ENCODE measurements around the gene IMPA2. TPM values are rescaled to one million over a fixed set of nuclear protein-coding genes. Genes with fewer than 3 reads are reported as not detected.

Gene IMPA2
- total RNA-seq, 4 donors from 2014 or later, result 39.5 to 62.7 (median 43.3) TPM

DNA sequence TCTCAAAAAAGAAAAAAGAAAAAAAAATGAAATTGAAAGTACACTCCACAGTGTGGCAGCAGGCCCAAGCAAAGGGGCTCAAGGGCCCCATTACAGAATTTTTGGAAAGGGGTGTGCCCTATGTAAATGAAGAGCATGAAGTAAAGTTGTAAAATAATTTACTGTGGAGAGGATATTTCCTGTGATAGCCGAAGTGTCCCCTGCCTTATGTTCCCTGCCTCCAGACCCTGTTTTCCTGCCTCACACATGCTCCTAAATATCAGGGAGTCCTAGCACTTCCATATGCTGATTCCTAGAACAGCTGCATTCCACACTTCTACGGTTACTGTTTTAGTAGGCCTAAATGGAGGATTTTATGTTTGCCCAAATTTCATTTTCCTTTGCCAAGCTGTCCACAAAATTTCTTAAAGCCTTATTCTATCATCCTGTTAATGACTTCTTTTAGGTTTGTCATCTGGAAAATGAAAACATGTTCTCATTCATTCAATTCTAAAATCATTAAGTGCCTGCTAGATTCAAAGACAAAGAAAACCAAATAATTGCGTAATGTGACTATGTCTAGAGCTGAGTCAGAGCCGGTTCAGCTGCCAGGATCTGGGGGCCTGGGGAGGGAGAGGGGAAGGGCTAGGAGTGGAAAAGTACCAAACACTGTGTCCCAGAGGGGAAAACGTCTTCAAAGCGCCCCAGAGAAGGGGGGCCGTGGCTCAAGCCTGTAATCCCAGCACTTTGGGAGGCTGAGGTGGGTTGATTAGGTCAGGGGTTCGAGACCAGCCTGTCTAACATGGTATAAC is 25.9 kb upstream of the IMPA2 start:
- TF ChIP-seq, protein P1, sequence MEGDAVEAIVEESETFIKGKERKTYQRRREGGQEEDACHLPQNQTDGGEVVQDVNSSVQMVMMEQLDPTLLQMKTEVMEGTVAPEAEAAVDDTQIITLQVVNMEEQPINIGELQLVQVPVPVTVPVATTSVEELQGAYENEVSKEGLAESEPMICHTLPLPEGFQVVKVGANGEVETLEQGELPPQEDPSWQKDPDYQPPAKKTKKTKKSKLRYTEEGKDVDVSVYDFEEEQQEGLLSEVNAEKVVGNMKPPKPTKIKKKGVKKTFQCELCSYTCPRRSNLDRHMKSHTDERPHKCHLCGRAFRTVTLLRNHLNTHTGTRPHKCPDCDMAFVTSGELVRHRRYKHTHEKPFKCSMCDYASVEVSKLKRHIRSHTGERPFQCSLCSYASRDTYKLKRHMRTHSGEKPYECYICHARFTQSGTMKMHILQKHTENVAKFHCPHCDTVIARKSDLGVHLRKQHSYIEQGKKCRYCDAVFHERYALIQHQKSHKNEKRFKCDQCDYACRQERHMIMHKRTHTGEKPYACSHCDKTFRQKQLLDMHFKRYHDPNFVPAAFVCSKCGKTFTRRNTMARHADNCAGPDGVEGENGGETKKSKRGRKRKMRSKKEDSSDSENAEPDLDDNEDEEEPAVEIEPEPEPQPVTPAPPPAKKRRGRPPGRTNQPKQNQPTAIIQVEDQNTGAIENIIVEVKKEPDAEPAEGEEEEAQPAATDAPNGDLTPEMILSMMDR (IDR thresholded peaks at IDR 0.05; ENCODE audit: low read depth), result no peak

DNA sequence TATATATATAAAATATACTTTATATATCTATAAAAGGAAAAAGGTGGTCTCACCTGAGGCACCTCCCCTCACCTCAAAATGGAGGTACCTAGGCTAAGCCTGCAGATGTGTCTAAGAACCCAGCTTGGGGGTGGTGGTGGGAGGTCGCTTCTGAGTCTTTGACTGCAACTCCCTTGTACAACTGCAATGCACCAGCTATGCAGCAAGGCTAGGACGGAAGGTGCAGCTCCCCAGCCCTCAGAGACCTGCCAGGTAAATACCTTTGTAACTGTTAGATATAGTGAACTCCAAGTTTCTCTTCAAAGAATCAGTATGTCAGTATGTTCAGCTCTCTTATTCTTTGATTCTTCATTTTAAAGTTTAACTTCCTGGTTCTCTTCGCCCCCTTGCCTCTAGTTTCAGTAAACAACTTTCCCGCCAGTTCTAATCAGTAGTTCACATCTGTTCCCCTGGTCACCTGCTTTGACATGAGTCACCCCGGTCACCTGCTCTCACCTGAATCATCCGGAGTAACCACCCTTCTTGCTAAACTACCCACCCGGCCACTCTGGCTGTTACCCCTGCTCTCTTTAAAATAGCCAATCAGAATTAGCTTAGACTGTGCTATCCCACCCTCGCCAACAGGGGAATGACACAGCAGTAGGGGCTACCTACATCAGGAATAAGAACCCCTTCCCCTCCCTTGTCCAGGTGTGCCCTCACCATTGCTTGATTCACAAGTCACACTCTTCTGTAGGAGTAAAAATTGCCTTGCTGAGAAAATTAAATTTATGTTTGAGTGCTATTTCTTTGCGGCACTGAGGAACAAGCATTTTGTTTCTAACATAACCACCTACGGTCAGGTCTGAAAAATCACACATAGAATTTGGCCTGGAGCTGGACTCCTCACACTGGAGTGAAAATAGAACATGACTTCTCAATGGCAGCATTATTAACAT is 24.7 kb upstream of the IMPA2 start:
- TF ChIP-seq, protein P1 (IDR thresholded peaks at IDR 0.05; ENCODE audit: low read depth), result no peak

DNA sequence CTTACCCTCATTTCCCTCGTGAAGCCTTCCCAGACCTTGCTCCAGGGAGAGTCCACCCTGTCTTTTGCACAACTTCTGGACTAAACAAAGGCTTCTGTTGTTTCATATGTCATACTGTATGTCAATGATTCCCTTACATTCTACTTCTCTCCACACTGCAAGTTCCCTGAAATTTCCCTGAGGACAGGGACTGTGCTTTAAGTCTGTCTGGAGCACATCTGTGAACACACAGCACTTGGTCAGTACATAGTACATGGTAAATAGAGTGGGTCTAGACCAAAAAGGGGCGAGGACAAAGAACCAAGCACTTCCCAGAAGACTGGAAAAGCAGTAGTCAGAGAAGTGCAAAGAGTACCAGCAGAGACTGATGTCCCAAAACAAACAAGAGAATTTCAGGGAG is 23.7 kb upstream of the IMPA2 start:
- TF ChIP-seq, protein P1 (IDR thresholded peaks at IDR 0.05; ENCODE audit: low read depth), result no peak

DNA sequence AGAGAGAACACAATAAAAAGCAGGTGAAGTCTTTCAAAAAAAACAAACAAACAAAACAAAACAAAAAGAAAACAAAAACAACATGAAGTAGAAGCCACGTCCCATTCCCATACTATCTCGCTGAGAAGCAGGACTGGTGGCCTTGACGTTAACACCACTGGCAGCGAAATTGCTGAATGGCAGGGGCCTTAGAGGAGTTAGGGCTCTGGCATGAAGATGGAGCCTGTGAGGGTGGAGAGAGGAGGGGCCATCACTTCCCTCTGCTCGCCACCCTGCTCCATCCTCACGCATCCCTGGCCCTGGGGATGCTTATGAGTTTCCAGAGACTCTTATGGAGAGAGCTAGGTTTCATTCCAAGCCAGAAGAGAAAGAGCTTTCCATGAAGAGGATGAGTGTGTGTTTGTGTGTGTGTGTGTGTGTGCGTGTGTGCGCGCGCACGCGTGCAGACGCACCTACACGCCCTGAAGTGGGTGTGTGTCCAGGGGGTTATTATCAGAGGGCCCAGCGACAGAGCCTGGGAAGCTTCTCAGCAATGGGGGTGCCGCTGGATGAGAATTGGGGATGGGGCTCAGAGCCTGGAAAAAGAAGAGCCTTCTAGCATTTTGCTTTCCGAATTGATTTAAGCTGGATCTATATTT is 20.4 kb upstream of the IMPA2 start:
- TF ChIP-seq, protein P1 (IDR thresholded peaks at IDR 0.05; ENCODE audit: low read depth), result no peak

DNA sequence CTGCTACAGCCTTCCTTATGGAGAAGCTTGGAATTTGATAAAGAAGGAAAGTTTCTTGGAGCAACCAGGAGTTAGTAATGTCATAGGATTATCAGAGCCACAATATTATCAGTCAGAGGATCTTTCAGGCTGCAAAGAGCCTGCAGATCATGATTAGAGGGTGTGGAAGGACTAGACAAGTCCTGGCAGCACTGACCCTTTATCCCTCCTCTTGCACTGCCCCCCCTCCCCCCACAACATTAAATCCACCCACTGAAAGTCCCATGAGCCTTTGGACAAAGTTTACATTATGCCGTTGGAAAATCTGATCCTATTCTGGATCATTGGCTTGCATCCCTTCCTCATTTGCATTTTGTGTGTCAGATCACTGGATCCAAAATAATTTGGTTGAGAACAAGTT is 18.7 kb upstream of the IMPA2 start:
- TF ChIP-seq, protein P1 (IDR thresholded peaks at IDR 0.05; ENCODE audit: low read depth), result no peak

DNA sequence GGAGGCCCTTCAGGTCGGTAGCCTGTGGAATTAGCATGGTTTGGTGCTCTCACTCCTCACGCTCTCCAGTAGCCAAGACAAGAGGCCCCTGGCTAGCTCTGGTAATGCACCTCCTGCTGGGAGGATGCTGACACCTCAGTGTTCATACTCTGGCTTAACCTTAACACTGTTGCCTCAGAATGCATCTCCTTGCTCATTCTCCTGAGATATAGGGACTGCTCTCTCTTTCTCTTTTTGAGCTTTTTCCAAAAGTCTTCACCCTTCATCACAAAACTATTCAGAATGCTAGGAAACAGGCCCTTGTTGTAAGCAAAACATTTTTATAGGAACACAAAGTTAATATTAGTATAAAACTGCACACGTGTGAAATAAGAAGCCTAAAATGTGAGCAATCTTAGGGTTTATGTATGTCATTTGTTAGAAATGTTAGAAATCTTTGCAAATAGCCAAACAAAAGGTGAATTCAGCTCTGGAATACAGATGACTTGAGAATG is 17.3 kb upstream of the IMPA2 start:
- TF ChIP-seq, protein P1 (IDR thresholded peaks at IDR 0.05; ENCODE audit: low read depth), result no peak
